AG04450 (cell line): ENCODE measurements around the gene CCL22. TPM values are rescaled to one million over a fixed set of nuclear protein-coding genes. Genes with fewer than 3 reads are reported as not detected.
A peak's percentile ranks its signal among the peaks of the same experiment; 100 is the strongest.

Source experiments
- CTCF ChIA-PET: fragments of 300-600, 350-600 bp; formaldehyde crosslinking; extraction: SDS; loops from one replicate; lab custom pipeline; 2022; ENCODE audit warnings: antibody characterized with exemption, inconsistent platforms; lab: Charles Lee
- POLR2A ChIA-PET: fragments of 350-600 bp; formaldehyde crosslinking; extraction: SDS; loops from one replicate; lab custom pipeline; 2021; ENCODE audit warnings: antibody characterized with exemption, inconsistent platforms; lab: Yijun Ruan, JAX
- DNase-seq: peaks from one replicate; pipeline ENCODE4 v3.0.0-alpha.2; 2011; ENCODE audit warnings: low read depth, low spot score
- H3K27ac ChIP-seq: one replicate; pipeline ENCODE4 v1.5.1; 2012; ENCODE audit warnings: low read depth, low read length, control low read depth
- H3K27me3 ChIP-seq: one replicate; pipeline ENCODE4 v1.6.0; 2012; ENCODE audit warnings: low read length; ENCODE audit not compliant: control insufficient read depth, insufficient read depth
- H3K4me3 ChIP-seq: 2 replicates; pipeline ENCODE4 v1.5.1; 2011; ENCODE audit warnings: mild to moderate bottlenecking, low read depth, low read length, control low read depth
- H3K9me3 ChIP-seq: 2 replicates; pipeline ENCODE4 v1.5.1; 2012; ENCODE audit warnings: low read length; ENCODE audit not compliant: control insufficient read depth, insufficient read depth
- polyA plus RNA-seq: library from polyadenylated mRNA; depleted of rRNA; stranded (reverse); fragments of >200 nt; gene quantifications from 2 replicates; pipeline ENCODE4 v1.2.3, GENCODE V29; 2011
- TF ChIP-seq, protein P1 (sequence below): IDR thresholded peaks from 2 replicates; pipeline ENCODE4 v1.5.1; 2011; ENCODE audit warnings: low read depth, low read length, control low read depth, inconsistent platforms

The CCL22 gene
- polyA plus RNA-seq, 1 experiment = not detected

DNA sequence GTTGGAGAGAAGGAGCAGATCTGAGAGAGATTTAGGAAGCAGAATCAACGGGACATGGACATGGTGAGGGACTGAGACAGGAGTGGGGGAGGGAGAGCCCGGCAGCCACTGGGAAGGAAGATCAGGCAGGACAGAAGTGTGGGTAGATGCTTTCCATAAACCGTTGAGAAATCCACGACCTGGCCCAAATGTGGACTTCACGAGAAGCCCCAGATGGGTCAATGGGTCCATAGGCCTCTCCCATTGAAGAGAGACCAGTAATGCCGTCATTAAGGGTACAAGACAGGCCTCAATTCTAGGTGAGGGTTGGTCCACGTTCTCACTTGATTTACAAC is 530 bp upstream of the CCL22 start:
- CTCF ChIA-PET = no interaction called here
- POLR2A ChIA-PET = no interaction called here
- TF ChIP-seq, protein P1, sequence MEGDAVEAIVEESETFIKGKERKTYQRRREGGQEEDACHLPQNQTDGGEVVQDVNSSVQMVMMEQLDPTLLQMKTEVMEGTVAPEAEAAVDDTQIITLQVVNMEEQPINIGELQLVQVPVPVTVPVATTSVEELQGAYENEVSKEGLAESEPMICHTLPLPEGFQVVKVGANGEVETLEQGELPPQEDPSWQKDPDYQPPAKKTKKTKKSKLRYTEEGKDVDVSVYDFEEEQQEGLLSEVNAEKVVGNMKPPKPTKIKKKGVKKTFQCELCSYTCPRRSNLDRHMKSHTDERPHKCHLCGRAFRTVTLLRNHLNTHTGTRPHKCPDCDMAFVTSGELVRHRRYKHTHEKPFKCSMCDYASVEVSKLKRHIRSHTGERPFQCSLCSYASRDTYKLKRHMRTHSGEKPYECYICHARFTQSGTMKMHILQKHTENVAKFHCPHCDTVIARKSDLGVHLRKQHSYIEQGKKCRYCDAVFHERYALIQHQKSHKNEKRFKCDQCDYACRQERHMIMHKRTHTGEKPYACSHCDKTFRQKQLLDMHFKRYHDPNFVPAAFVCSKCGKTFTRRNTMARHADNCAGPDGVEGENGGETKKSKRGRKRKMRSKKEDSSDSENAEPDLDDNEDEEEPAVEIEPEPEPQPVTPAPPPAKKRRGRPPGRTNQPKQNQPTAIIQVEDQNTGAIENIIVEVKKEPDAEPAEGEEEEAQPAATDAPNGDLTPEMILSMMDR = no peak

DNA sequence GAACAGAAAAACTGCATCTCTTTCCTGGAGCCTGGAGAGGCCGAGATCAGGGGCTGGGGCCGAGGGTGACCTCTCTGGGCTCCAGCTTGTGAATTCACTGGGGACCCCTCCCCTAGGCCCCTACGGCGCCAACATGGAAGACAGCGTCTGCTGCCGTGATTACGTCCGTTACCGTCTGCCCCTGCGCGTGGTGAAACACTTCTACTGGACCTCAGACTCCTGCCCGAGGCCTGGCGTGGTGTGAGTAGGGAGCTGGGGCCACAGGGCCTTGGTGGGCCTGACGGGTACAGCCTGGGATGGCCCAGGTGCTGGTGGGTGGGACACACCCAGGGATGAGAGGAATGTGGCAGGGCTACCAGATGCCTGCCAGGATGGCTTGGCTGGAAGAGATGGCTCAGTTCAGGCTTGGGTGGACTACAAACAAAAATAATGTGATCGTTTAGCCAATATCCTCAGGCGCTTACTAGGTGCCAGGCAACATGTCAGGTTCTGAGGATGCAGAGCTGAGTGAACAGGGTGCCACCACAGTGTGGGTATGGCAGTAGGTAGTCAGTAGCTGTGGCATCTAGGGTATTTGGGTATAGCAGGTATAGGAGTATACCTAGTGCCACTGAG is 1.8 kb downstream of the CCL22 start:
- ChIA-PET CTCF (no interaction called here), POLR2A (no interaction called here)
- TF ChIP-seq, protein P1 = no peak
- DNase-seq = no peak
- Histone ChIP-seq H3K27ac (no peak overlapping the region), H3K27me3 (peaks cover 56% of the 10 kb centered on the region), H3K4me3 (no peak overlapping the region), H3K9me3 (no peaks in the 10 kb centered on the region)

More for the DNA sequence above, 530 bp upstream of the CCL22 start:
- Histone ChIP-seq H3K27me3 (peaks cover 54% of the 10 kb centered on the region), H3K27ac (peak overlapping the region; percentile 11), H3K4me3 (no peak overlapping the region), H3K9me3 (no peaks in the 10 kb centered on the region)
- no peak for DNase-seq

- CTCF ChIA-PET = no interaction called here
Observed at GRCh38 chr16:57361404-57361803, 2.8 kb downstream of the CCL22 start.

DNA sequence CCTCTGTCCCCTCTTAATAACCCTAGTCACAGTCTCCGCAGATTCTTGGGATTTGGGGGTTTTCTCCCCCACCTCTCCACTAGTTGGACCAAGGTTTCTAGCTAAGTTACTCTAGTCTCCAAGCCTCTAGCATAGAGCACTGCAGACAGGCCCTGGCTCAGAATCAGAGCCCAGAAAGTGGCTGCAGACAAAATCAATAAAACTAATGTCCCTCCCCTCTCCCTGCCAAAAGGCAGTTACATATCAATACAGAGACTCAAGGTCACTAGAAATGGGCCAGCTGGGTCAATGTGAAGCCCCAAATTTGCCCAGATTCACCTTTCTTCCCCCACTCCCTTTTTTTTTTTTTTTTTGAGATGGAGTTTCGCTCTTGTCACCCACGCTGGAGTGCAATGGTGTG is 5.6 kb downstream of the CCL22 start:
- TF ChIP-seq, protein P1 = no peak
- Histone ChIP-seq H3K27me3 (peaks cover 55% of the 10 kb centered on the region), H3K9me3 (no peaks in the 10 kb centered on the region), H3K4me3 (no peak overlapping the region), H3K27ac (no peak overlapping the region)
- DNase-seq = no peak
- ChIA-PET CTCF (no interaction called here), POLR2A (no interaction called here)

More at GRCh38 chr16:57361404-57361803, 2.8 kb downstream of the CCL22 start:
- Histone ChIP-seq H3K27ac (no peak overlapping the region), H3K9me3 (no peaks in the 10 kb centered on the region), H3K4me3 (no peak overlapping the region), H3K27me3 (peaks cover 58% of the 10 kb centered on the region)
- TF ChIP-seq, protein P1 = no peak
- POLR2A ChIA-PET = no interaction called here
- DNase-seq = no peak

DNA sequence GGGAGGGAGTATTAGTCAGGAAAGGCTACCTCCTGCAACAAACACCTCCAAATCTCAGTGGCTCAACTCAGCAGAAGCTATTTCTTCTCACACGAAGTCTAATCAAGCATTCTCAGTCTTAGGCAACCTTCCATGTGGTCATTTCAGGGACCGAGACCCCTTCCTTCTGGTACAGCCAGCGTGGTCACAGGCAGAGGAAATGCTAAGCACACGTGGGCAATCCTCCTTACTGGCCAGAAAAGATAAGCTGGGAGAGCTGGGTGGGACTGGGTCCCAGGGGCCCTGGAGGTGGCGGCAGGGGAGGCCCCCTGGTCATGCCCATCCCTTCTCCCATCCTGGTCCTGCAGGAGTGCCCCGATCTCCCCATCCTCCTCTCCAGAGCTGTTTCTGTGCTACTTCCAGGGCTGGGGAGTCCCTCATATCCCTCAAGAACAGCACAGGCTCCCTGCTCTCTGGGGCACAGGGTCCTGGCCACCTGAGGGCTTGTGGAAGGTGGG is 8.0 kb downstream of the CCL22 start:
- no peaks in the 10 kb centered on the region for H3K9me3 ChIP-seq
- peaks cover 53% of the 10 kb centered on the region for H3K27me3 ChIP-seq
- no peak overlapping the region for H3K27ac ChIP-seq
- ChIA-PET CTCF (no interaction called here), POLR2A (no interaction called here)
- no peak for DNase-seq
- TF ChIP-seq, protein P1 = no peak
- no peak overlapping the region for H3K4me3 ChIP-seq
